AG10803 (cell line): Measurements from ENCODE around the gene DCBLD1.

Experiments
- DNase-seq: peaks from one replicate; pipeline ENCODE4 v3.0.0; 2010; ENCODE audit warnings: low read depth
- H3K4me3 ChIP-seq: 2 replicates; pipeline ENCODE4 v1.5.1; 2011; ENCODE audit warnings: mild to moderate bottlenecking, low read length, control low read depth
- CTCF ChIP-seq: conservative IDR thresholded peaks from 2 replicates; pipeline ENCODE4 v1.5.1; 2011; ENCODE audit warnings: mild to moderate bottlenecking, low read length, control low read depth, inconsistent platforms

DCBLD1 gene

GRCh38 chr6:117530467-117531242, 48.2 kb downstream of the DCBLD1 start:
- H3K4me3 ChIP-seq: no peak overlapping the region
- peak; percentile 42 for DNase-seq
- TF ChIP-seq CTCF: no peak

DNA sequence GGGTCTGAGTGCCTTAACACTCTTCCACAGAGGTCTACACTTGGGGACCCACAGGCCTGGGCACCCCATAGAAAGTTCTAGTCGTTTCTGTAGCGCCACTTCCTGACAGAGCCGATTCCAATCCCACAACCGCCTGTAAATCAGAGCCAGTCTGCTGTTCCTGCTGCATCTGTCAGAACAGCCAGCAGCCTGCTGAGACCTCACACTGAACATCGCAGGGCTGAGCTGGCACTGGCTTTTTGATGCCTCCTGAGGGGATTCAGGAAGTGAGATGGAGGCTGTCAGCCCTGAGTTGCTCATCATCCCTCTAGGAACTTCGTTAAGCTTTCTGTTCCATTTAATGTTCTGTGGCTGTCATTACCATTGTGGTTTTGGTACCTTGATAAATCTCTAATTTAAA, 48.9 kb downstream of the DCBLD1 start:
- TF ChIP-seq CTCF: no peak
- H3K4me3 ChIP-seq: no peak overlapping the region
- DNase-seq: peak; percentile 16

GRCh38 chr6:117531809-117532725, 49.6 kb downstream of the DCBLD1 start:
- no peak for DNase-seq
- no peak overlapping the region for H3K4me3 ChIP-seq
- no peak for TF ChIP-seq CTCF

- no peak for DNase-seq
- no peak for TF ChIP-seq CTCF
- H3K4me3 ChIP-seq: no peak overlapping the region
These were observed 51.3 kb downstream of the DCBLD1 start for GRCh38 chr6:117533775-117534174.

DNA sequence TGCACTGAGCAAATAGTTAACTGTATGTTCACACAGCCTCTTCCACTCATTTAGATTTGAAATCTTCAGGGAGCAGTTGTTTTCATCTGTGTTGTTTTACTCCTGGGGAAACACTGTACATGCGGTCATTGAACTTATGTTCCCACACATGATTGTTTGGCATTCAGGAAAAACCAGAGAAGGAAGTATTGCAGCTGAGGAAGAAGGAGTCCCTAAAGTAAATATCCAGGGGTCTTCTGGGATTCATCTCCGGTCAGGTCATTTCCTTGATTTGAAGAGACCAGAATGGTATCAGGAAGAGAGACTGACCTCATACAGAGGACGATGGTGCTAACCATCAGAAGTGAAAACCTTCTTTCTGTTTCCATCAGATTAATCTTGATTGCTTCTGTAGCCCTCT, 52.5 kb downstream of the DCBLD1 start:
- no peak overlapping the region for H3K4me3 ChIP-seq
- no peak for DNase-seq
- no peak for TF ChIP-seq CTCF

GRCh38 chr6:117536317-117536716, 53.8 kb downstream of the DCBLD1 start:
- DNase-seq: peak; percentile 34
- TF ChIP-seq CTCF: no peak
- H3K4me3 ChIP-seq: no peak overlapping the region
